Heart left ventricle (tissue), 13 donors: ENCODE data around the gene ZNF292.

ENCODE experiments used
- POLR2A ChIP-seq, 2 donors: fragments of 450-650 bp; IDR thresholded peaks; one replicate each; pipeline ENCODE4 v1.6.1; 2017; ENCODE audit warnings: antibody characterized with exemption in 2 of 2, mild to moderate bottlenecking in 2 of 2, moderate library complexity in 2 of 2
- TF ChIP-seq, protein P1 (sequence below), 12 donors: fragments of 200-600 bp; sonication (generic) in 4 of 12; IDR thresholded peaks; one replicate each; pipeline versions ENCODE4 v1.5.0 to v1.8.0; 2018 to 2022; ENCODE audit warnings: antibody characterized with exemption in 12 of 12, mild to moderate bottlenecking in 5 of 12
- donor health status: ischemic (EF 13 %, LVEDD 7.1; RV severe dilation, severe dysfunction).
- donor health status: DM: no; HTN: yes; CAD: no.
- donor health status: DM: no; HTN: no; CAD: no.
- donor health status: ischemic (EF 25% LVEDD 6.9; RV normal size, moderate dysfunction).
- donor health status: ischemic (EF 25% LVEDD 5.7; RV mildly dilated, moderate dysfunction).
- donor health status: ischemic (EF 35%, LVEDD 5.7; RV mildly dilated, moderate dysfunction).
- donor health status: nonischemic (EF 11% LVEDD 7.7; RV severe dilation, severe dysfunction).
- donor health status: DM: yes; HTN: yes; CAD: no.
- donor health status: PGD.
- donor health status: ischemic (EF 29% LVEDD 5.4; RV normal size, mild dysfunction).
- donor health status: nonischemic (EF 23%, LVEDD 6.1; RV moderate dilation, normal function).

DNA sequence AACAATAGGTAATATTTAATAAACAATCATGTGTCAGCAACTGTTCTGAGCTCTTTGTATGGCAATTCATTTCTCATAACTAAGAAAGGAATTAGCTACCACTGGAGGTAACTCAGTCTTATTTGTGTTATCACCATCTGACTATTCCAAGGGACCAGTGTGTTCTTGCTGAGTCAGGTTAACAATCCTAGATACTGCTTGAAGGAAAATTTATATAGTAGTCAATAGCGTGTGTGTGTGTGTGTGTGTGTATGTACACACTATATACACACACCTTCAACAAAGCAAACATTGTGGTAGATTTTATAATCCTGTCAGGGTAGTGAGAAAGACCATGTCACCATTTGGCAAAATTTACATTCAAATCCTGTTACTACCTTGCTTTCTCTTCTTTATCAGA lies 121.3 kb downstream of the ZNF292 start:
- no peak for TF ChIP-seq POLR2A (IDR thresholded peaks at IDR 0.05)
- TF ChIP-seq, protein P1, sequence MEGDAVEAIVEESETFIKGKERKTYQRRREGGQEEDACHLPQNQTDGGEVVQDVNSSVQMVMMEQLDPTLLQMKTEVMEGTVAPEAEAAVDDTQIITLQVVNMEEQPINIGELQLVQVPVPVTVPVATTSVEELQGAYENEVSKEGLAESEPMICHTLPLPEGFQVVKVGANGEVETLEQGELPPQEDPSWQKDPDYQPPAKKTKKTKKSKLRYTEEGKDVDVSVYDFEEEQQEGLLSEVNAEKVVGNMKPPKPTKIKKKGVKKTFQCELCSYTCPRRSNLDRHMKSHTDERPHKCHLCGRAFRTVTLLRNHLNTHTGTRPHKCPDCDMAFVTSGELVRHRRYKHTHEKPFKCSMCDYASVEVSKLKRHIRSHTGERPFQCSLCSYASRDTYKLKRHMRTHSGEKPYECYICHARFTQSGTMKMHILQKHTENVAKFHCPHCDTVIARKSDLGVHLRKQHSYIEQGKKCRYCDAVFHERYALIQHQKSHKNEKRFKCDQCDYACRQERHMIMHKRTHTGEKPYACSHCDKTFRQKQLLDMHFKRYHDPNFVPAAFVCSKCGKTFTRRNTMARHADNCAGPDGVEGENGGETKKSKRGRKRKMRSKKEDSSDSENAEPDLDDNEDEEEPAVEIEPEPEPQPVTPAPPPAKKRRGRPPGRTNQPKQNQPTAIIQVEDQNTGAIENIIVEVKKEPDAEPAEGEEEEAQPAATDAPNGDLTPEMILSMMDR (IDR thresholded peaks at IDR 0.05), result no peak
